C4-2B (cell line): ENCODE data around the gene GSDME.

Experiments used
- ZFX ChIP-seq: fragments of 450-650 bp; IDR thresholded peaks from 2 replicates; pipeline ENCODE4 v1.6.1; 2017
- TF ChIP-seq, protein P1 (sequence below): fragments of 450-650 bp; conservative IDR thresholded peaks from 2 replicates; pipeline ENCODE4 v1.5.1; 2017; ENCODE audit warnings: mild to moderate bottlenecking

DNA sequence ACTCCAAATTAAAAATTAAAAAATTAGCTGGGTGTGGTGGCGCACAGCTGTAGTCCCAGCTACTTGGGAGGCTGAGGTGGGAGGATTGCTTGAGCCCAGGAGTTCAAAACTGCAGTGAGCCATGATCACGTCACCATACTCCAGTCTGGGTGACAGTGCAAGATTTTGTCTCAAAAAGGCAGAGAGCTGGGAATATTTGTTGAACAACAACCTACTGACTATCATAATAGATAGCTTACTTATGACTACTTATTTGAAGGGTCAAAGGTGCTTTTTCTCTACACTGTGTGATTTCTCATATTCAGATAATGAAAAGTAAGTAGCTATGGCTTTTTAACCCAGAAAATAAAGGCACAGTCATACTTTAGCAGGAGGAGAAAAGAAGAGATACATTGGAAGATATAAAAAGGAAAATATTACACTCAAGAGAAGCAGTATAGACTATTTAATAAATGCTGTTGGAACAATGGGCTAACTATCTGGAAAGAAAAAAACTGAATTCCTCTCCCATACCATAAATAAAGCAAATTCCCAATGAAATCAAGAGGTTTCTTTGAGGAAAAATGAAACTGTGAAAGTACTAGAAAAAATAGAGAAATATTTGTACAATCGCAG, 6.7 kb downstream of the GSDME start:
- TF ChIP-seq, protein P1, sequence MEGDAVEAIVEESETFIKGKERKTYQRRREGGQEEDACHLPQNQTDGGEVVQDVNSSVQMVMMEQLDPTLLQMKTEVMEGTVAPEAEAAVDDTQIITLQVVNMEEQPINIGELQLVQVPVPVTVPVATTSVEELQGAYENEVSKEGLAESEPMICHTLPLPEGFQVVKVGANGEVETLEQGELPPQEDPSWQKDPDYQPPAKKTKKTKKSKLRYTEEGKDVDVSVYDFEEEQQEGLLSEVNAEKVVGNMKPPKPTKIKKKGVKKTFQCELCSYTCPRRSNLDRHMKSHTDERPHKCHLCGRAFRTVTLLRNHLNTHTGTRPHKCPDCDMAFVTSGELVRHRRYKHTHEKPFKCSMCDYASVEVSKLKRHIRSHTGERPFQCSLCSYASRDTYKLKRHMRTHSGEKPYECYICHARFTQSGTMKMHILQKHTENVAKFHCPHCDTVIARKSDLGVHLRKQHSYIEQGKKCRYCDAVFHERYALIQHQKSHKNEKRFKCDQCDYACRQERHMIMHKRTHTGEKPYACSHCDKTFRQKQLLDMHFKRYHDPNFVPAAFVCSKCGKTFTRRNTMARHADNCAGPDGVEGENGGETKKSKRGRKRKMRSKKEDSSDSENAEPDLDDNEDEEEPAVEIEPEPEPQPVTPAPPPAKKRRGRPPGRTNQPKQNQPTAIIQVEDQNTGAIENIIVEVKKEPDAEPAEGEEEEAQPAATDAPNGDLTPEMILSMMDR = no peak
- no peak for TF ChIP-seq ZFX
